A549 (cell line): ENCODE results near the gene WNT3A. TPM values are rescaled to one million over a fixed set of nuclear protein-coding genes. Genes with fewer than 3 reads are reported as not detected.

Source experiments
- ATAC-seq, 2 experiments: fragments of 200-7000 bp in 1 of 2; fragments of >200 bp in 1 of 2; cut with Nextera tagmentation in 1 of 2; cut with Tn5 transposase in 1 of 2; 3 replicates each; pipeline versions ENCODE4 v1.8.0 to v1.9.1; 2018 to 2020; ENCODE audit warnings: mild to moderate bottlenecking in 1 of 2, moderate library complexity in 1 of 2
- CTCF ChIA-PET: fragments of 300-600 bp; sonication (Branson Sonifier 250); formaldehyde crosslinking; extraction: SDS; loops from one replicate; lab custom pipeline; 2021; ENCODE audit warnings: antibody characterized with exemption, inconsistent platforms; lab: Yijun Ruan, JAX
- POLR2A ChIA-PET: fragments of 350-600 bp; formaldehyde crosslinking; extraction: SDS; loops from one replicate; lab custom pipeline; 2021; ENCODE audit warnings: antibody characterized with exemption, inconsistent platforms; lab: Yijun Ruan, JAX
- DNase-seq, 2 experiments: peaks; one replicate each; pipeline versions ENCODE4 v3.0.0 to v3.0.0-alpha.2; 2011 to 2016; ENCODE audit warnings: low read depth in 1 of 2, low spot score in 1 of 2
- FAIRE-seq: peaks from 2 replicates; lab custom pipeline; 2011; peaks lifted over from hg19 to GRCh38; lab: Jason Lieb, UNC
- H3K27ac ChIP-seq, 2 experiments: fragments of >200 bp; sonication (Bioruptor Twin); formaldehyde crosslinking; 3 replicates each; pipeline ENCODE4 v1.5.1; 2016 to 2017
- H3K4me1 ChIP-seq: fragments of >200 bp; sonication (Bioruptor Twin); formaldehyde crosslinking; 3 replicates; pipeline ENCODE4 v1.6.1; 2016
- H3K4me2 ChIP-seq: fragments of >200 bp; sonication (Bioruptor Twin); formaldehyde crosslinking; 3 replicates; pipeline ENCODE4 v1.6.1; 2016
- H3K4me3 ChIP-seq: fragments of >200 bp; sonication (Bioruptor Twin); formaldehyde crosslinking; 3 replicates; pipeline ENCODE4 v1.5.1; 2016
- H3K9me3 ChIP-seq: fragments of >200 bp; sonication (Bioruptor Twin); formaldehyde crosslinking; 3 replicates; pipeline ENCODE4 v1.6.1; 2016
- CHD4 ChIP-seq: fragments of 200-600 bp; sonication (generic); IDR thresholded peaks from 2 replicates; pipeline ENCODE4 v1.6.1; 2016; ENCODE audit warnings: antibody characterized with exemption, mild to moderate bottlenecking, borderline replicate concordance
- EHF ChIP-seq: fragments of 250-450 bp; sonication (Bioruptor Pico); IDR thresholded peaks from 2 replicates; pipeline ENCODE4 v1.5.0; 2020; ENCODE audit warnings: mild to moderate bottlenecking
- EP300 ChIP-seq, 2 experiments: fragments of >200 bp; sonication (Bioruptor Twin); formaldehyde crosslinking; IDR thresholded peaks; 2 replicates in 1 of 2; 3 replicates in 1 of 2; pipeline ENCODE4 v1.6.1; 2016 to 2017
- GATA3 ChIP-seq: IDR thresholded peaks from 2 replicates; pipeline ENCODE4 v1.6.1; 2012; ENCODE audit warnings: borderline replicate concordance
- HEYL ChIP-seq: fragments of 250-450 bp; sonication (Bioruptor Pico); IDR thresholded peaks from 2 replicates; pipeline ENCODE4 v1.8.0; 2021; ENCODE audit warnings: mild to moderate bottlenecking, moderate library complexity
- HOXB5 ChIP-seq: fragments of 250-450 bp; sonication (Bioruptor Pico); IDR thresholded peaks from 2 replicates; pipeline ENCODE4 v1.5.0; 2020; ENCODE audit warnings: mild to moderate bottlenecking, moderate library complexity
- JUN ChIP-seq, 2 experiments: fragments of >200 bp; sonication (Bioruptor Twin); formaldehyde crosslinking; IDR thresholded peaks; 2 replicates in 1 of 2; 3 replicates in 1 of 2; pipeline ENCODE4 v1.6.1; 2016 to 2017
- KDM5A ChIP-seq: fragments of 200-600 bp; sonication (generic); IDR thresholded peaks from 2 replicates; pipeline ENCODE4 v1.6.1; 2016; ENCODE audit warnings: antibody characterized with exemption, mild to moderate bottlenecking
- MAFK ChIP-seq: fragments of 450-650 bp; IDR thresholded peaks from 2 replicates; pipeline ENCODE4 v1.6.1; 2014; ENCODE audit not compliant: partially characterized antibody
- MAX ChIP-seq: IDR thresholded peaks from 2 replicates; pipeline ENCODE4 v1.6.1; 2012
- NR3C1 ChIP-seq: fragments of >200 bp; sonication (Bioruptor Twin); formaldehyde crosslinking; IDR thresholded peaks from 3 replicates; pipeline ENCODE4 v1.6.1; 2017
- POLR2A ChIP-seq: IDR thresholded peaks from 2 replicates; pipeline ENCODE4 v1.6.1; 2012; ENCODE audit warnings: mild to moderate bottlenecking, low read length
- RARB ChIP-seq: fragments of 250-450 bp; sonication (Bioruptor Pico); IDR thresholded peaks from 2 replicates; pipeline ENCODE4 v1.8.0; 2021; ENCODE audit warnings: mild to moderate bottlenecking, moderate library complexity
- TP53 ChIP-seq: fragments of 250-450 bp; sonication (Bioruptor Pico); IDR thresholded peaks from 2 replicates; pipeline ENCODE4 v1.5.0; 2021; ENCODE audit warnings: mild to moderate bottlenecking, moderate library complexity
- ZSCAN20 ChIP-seq: fragments of 250-450 bp; sonication (Bioruptor Pico); IDR thresholded peaks from 2 replicates; pipeline ENCODE4 v1.8.0; 2022; ENCODE audit warnings: mild to moderate bottlenecking, moderate library complexity
- WGBS: methylation state at CpG from one replicate; pipeline ENCODE4 v1.1.6; 2017; ENCODE audit errors: missing lambda C conversion rate; 5-methylcytosine and 5-hydroxymethylcytosine counted together
- polyA plus RNA-seq, 4 experiments: library from polyadenylated mRNA; depleted of rRNA in 3 of 4; stranded (reverse); fragments of >200 nt; fragmentation: RNase III in 1 of 4; extraction: RNeasy Plus Mini Kit Qiagen cat#74134 plus additional on column Dnase treatment in 1 of 4; gene quantifications; 2 replicates in 3 of 4; 3 replicates in 1 of 4; pipeline ENCODE4 v1.2.3, GENCODE V29; 2011 to 2017
- TF ChIP-seq, protein P1 (sequence below): IDR thresholded peaks from 2 replicates; pipeline ENCODE4 v1.6.1; 2012
- TF ChIP-seq, protein P2 (sequence below): IDR thresholded peaks from 2 replicates; pipeline ENCODE4 v1.6.1; 2012; ENCODE audit warnings: low read depth, borderline replicate concordance
- TF ChIP-seq, protein P3 (sequence below): fragments of >200 bp; sonication (Bioruptor Twin); formaldehyde crosslinking; IDR thresholded peaks from 3 replicates; pipeline ENCODE4 v1.5.1; 2016
- TF ChIP-seq, protein P4 (sequence below): fragments of >200 bp; sonication (Bioruptor Twin); formaldehyde crosslinking; IDR thresholded peaks from 2 replicates; pipeline ENCODE4 v1.6.1; 2016

The WNT3A gene
- polyA plus RNA-seq, 2 of the 4 experiments (the other 2 are of a cell fraction), result not detected

DNA sequence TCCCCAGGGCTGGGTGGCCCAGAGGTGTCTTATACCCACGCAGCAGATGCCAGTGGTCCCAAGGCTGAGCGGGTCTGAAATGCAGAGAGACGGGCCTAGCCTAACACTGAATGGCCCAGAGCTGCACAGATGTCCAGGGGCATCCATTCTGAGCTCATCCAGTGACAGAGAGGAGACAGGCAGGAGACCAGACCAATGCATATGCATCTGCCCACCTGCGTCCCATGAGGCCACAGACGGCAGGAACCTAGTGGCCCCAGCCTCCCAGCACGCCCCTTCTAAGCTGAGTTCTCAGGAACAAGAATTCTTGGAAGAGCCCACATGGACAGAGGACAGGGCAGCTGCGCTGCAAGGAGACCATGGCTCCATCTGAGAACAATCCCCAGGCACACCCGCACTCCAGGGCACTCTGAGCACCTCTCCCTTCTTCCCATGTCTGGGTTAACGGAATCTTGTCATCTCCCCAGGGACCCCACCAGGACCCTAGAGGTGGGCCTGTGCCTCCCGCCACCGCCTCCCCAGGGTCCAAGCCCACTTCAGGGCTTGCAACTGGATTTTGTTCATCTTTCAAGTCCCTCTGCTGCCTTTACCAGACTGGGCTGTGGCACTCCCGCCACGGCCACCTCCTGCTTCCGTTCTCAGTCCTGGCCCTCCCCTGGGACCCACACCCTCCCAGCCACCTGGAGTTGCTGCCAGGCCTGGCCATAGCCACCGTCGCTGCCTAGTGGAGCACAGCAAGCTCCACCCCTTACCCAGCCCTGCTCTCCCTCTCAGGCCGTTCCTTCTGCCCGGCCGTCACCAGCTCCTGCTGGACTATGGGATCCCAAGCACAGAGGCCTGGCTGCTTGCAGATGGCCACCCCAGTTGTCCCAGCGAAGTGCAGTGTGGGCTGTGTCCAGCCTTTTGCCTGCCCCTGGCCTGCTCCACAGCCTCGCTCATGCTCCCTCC is 3.3 kb downstream of the WNT3A start:
- no peak for DNase-seq
- ATAC-seq, result peak; percentile 11 to 14; a peak in 2 of 6 replicates
- TF ChIP-seq EP300 (IDR thresholded peaks at IDR 0.05), result no peak
- TF ChIP-seq MAX, result no peak
- TF ChIP-seq, all 56 proteins: peak for 0
- ChIA-PET POLR2A (no interaction called here), CTCF (interaction anchor here (3.5 kb wide), 1 partner anchor 11 kb away, joined by 24 read pairs; no protein-coding TSS in a partner anchor)
- Histone ChIP-seq H3K4me2 (no peak overlapping the region), H3K4me3 (no peak overlapping the region), H3K4me1 (peaks cover 6% of the 10 kb centered on the region), H3K9me3 (no peaks in the 10 kb centered on the region), H3K27ac (no peak overlapping the region)
- WGBS, result 63% methylated on average over 20 of the region's 21 CpGs
- FAIRE-seq, result no peak

GRCh38 chr1:228010921-228011320 is 4.1 kb downstream of the WNT3A start:
- Histone ChIP-seq H3K4me3 (no peak overlapping the region), H3K9me3 (no peaks in the 10 kb centered on the region), H3K4me2 (no peak overlapping the region), H3K27ac (no peak overlapping the region), H3K4me1 (peaks cover 12% of the 10 kb centered on the region)
- DNase-seq (no peak), FAIRE-seq (no peak), ATAC-seq (no peak; a peak in 1 of 6 replicates)
- WGBS, result 69% methylated on average over 7 of the region's 7 CpGs
- ChIA-PET POLR2A (no interaction called here), CTCF (interaction anchor here (0.6 to 3.5 kb wide), 2 partner anchors 12 to 399 kb away, joined by 3 to 24 read pairs; no protein-coding TSS in a partner anchor)
- TF ChIP-seq TP53, result no peak
- no peak for TF ChIP-seq ZSCAN20 (CRISPR knock-in tag)
- TF ChIP-seq NR3C1, result no peak
- no peak for TF ChIP-seq EP300 (IDR thresholded peaks at IDR 0.05)
- no peak for TF ChIP-seq CHD4
- TF ChIP-seq, protein P1, sequence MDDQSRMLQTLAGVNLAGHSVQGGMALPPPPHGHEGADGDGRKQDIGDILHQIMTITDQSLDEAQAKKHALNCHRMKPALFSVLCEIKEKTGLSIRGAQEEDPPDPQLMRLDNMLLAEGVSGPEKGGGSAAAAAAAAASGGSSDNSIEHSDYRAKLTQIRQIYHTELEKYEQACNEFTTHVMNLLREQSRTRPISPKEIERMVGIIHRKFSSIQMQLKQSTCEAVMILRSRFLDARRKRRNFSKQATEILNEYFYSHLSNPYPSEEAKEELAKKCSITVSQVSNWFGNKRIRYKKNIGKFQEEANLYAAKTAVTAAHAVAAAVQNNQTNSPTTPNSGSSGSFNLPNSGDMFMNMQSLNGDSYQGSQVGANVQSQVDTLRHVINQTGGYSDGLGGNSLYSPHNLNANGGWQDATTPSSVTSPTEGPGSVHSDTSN, result no peak
- TF ChIP-seq EHF (CRISPR knock-in tag), result no peak
- TF ChIP-seq, protein P2, sequence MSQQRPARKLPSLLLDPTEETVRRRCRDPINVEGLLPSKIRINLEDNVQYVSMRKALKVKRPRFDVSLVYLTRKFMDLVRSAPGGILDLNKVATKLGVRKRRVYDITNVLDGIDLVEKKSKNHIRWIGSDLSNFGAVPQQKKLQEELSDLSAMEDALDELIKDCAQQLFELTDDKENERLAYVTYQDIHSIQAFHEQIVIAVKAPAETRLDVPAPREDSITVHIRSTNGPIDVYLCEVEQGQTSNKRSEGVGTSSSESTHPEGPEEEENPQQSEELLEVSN, result no peak

GRCh38 chr1:228011721-228012311 is 5.0 kb downstream of the WNT3A start:
- no peaks in the 10 kb centered on the region for H3K9me3 ChIP-seq
- no peak overlapping the region for H3K4me3 ChIP-seq
- ATAC-seq, result no peak
- H3K27ac ChIP-seq, result no peak overlapping the region
- peaks cover 9% of the 10 kb centered on the region for H3K4me1 ChIP-seq
- no peak for DNase-seq
- no peak for FAIRE-seq
- CTCF ChIA-PET, result interaction anchor here (2.6 to 3.5 kb wide), 2 partner anchors 8 to 13 kb away, joined by 12 to 24 read pairs; no protein-coding TSS in a partner anchor
- WGBS, result 58% methylated on average over 12 of the region's 16 CpGs
- H3K4me2 ChIP-seq, result no peak overlapping the region
- TF ChIP-seq, protein P3, sequence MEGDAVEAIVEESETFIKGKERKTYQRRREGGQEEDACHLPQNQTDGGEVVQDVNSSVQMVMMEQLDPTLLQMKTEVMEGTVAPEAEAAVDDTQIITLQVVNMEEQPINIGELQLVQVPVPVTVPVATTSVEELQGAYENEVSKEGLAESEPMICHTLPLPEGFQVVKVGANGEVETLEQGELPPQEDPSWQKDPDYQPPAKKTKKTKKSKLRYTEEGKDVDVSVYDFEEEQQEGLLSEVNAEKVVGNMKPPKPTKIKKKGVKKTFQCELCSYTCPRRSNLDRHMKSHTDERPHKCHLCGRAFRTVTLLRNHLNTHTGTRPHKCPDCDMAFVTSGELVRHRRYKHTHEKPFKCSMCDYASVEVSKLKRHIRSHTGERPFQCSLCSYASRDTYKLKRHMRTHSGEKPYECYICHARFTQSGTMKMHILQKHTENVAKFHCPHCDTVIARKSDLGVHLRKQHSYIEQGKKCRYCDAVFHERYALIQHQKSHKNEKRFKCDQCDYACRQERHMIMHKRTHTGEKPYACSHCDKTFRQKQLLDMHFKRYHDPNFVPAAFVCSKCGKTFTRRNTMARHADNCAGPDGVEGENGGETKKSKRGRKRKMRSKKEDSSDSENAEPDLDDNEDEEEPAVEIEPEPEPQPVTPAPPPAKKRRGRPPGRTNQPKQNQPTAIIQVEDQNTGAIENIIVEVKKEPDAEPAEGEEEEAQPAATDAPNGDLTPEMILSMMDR, result no peak
- TF ChIP-seq GATA3 (no peak), MAFK (no peak)
- POLR2A ChIA-PET, result no interaction called here

GRCh38 chr1:228012555-228012954 is 5.8 kb downstream of the WNT3A start:
- no peak for DNase-seq
- no peak for FAIRE-seq
- H3K9me3 ChIP-seq, result no peaks in the 10 kb centered on the region
- H3K27ac ChIP-seq, result no peak overlapping the region
- H3K4me2 ChIP-seq, result no peak overlapping the region
- 78% methylated on average over 5 of the region's 5 CpGs for WGBS
- H3K4me3 ChIP-seq, result no peak overlapping the region
- peaks cover 9% of the 10 kb centered on the region for H3K4me1 ChIP-seq
- ATAC-seq, result no peak
- POLR2A ChIA-PET, result no interaction called here
- CTCF ChIA-PET, result interaction anchor here (2.6 to 3.5 kb wide), 2 partner anchors 8 to 13 kb away, joined by 12 to 24 read pairs; no protein-coding TSS in a partner anchor
- TF ChIP-seq HEYL (CRISPR knock-in tag) (no peak), TP53 (no peak), HOXB5 (CRISPR knock-in tag) (no peak), KDM5A (no peak), RARB (CRISPR knock-in tag) (no peak), JUN (IDR thresholded peaks at IDR 0.05) (no peak), POLR2A (no peak)
- TF ChIP-seq, protein P3, result no peak
- TF ChIP-seq, protein P4, sequence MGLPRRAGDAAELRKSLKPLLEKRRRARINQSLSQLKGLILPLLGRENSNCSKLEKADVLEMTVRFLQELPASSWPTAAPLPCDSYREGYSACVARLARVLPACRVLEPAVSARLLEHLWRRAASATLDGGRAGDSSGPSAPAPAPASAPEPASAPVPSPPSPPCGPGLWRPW, result no peak
- TF ChIP-seq, protein P2, result no peak
- TF ChIP-seq, protein P1, result no peak
